Suprapubic skin (tissue), 4 donors: ENCODE results near the gene TMEM132D. TPM values are rescaled to one million over a fixed set of nuclear protein-coding genes. Genes with fewer than 3 reads are reported as not detected.

Experiments
- DNase-seq, 2 donors: peaks; one replicate each; pipeline ENCODE4 v3.0.0-alpha.2; 2019; ENCODE audit warnings: low spot score in 2 of 2
- H3K27ac ChIP-seq: fragments of 200-600 bp; sonication (generic); one replicate; pipeline ENCODE4 v1.5.1; 2019
- H3K27me3 ChIP-seq: fragments of 200-600 bp; sonication (generic); one replicate; pipeline ENCODE4 v1.5.1; 2019
- H3K36me3 ChIP-seq: fragments of 200-600 bp; sonication (generic); one replicate; pipeline ENCODE4 v1.5.1; 2019
- H3K4me1 ChIP-seq: fragments of 200-600 bp; sonication (generic); one replicate; pipeline ENCODE4 v1.5.1; 2019
- H3K4me3 ChIP-seq: fragments of 200-600 bp; sonication (generic); one replicate; pipeline ENCODE4 v1.5.1; 2019; ENCODE audit warnings: mild to moderate bottlenecking
- H3K9me3 ChIP-seq: fragments of 200-600 bp; sonication (generic); one replicate; pipeline ENCODE4 v1.5.1; 2019
- CTCF ChIP-seq, 2 donors: fragments of 200-600 bp in 1 of 2; fragments of 450-650 bp in 1 of 2; sonication (generic) in 1 of 2; IDR thresholded peaks; one replicate each; pipeline ENCODE4 v1.5.1; 2016 to 2019; ENCODE audit warnings: antibody characterized with exemption in 2 of 2, mild to moderate bottlenecking in 1 of 2, moderate library complexity in 1 of 2
- EP300 ChIP-seq: sonication (generic); formaldehyde crosslinking; IDR thresholded peaks from one replicate; pipeline ENCODE4 v1.6.1; 2017; ENCODE audit warnings: antibody characterized with exemption
- POLR2A ChIP-seq, 2 donors: fragments of 450-650 bp; IDR thresholded peaks; one replicate each; pipeline ENCODE4 v1.6.1; 2017; ENCODE audit warnings: antibody characterized with exemption in 2 of 2, mild to moderate bottlenecking in 2 of 2, moderate library complexity in 2 of 2
- POLR2AphosphoS5 ChIP-seq, 3 donors: sonication (generic); formaldehyde crosslinking; IDR thresholded peaks; one replicate each; pipeline ENCODE4 v1.6.1; 2017; ENCODE audit warnings: antibody characterized with exemption in 3 of 3
- WGBS: methylation state at CpG from one replicate; pipeline ENCODE4 v1.1.5; 2018; 5-methylcytosine and 5-hydroxymethylcytosine counted together
- total RNA-seq, 4 donors: library from RNA; depleted of rRNA; stranded (reverse); fragments of >200 nt; gene quantifications; one replicate each; pipeline ENCODE4 v1.1.0, GENCODE V29; 2016

TMEM132D gene
- total RNA-seq, 4 donors from 2014 or later, result 0.10 to 0.64 TPM; not detected in 2

DNA sequence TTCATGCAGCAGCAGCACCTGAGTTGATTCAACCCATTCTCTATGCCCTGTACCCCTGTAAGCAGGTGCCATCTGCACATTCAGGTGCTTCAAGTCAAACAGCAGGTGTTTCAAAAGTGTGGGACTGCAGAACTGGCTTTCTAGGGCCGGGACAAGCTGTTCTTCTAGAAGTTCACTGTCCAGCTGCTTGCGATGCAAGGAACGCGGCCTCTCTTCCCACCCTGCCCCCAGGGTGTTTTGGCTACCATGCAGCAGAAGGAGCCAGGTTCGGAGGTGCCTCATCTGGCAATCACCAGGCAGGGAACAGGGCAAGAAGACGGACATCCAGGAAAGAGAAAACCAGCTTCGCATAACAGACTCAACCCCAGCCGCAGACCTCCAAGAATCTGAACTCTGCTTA lies 35.2 kb downstream of the TMEM132D start:
- Histone ChIP-seq H3K9me3 (peaks cover 15% of the 10 kb centered on the region), H3K4me1 (no peaks in the 10 kb centered on the region), H3K27me3 (no peaks in the 10 kb centered on the region), H3K27ac (no peak overlapping the region), H3K36me3 (no peaks in the 10 kb centered on the region), H3K4me3 (no peak overlapping the region)
- no peak for DNase-seq
- WGBS, result 67% methylated on average over 8 of the region's 8 CpGs
- TF ChIP-seq EP300, result no peak
- TF ChIP-seq CTCF (IDR thresholded peaks at IDR 0.05), result no peak
- no peak for TF ChIP-seq POLR2A (IDR thresholded peaks at IDR 0.05)
- TF ChIP-seq POLR2AphosphoS5 (IDR thresholded peaks at IDR 0.05), result no peak

DNA sequence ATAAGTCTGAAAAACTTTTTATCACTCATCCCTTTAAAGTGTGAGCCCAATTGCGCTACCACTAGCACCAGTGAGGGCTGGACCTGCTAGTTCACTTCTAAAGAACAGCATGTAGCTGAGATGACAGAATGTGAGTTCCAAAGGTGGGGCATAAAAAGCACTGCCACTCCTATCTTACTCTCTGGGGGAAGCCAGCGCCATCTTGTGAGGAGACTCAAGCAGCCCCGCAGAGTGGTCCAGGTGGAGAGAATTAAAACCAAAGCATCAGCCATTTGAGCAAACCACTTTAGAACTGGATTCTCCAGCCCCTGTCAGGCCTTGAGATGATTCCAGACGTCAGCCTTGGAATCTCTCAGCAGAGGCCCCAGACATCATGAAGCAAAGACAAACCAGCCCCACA lies 39.9 kb downstream of the TMEM132D start:
- TF ChIP-seq CTCF (IDR thresholded peaks at IDR 0.05) (no peak), POLR2A (IDR thresholded peaks at IDR 0.05) (no peak), EP300 (no peak), POLR2AphosphoS5 (IDR thresholded peaks at IDR 0.05) (no peak)
- Histone ChIP-seq H3K36me3 (no peaks in the 10 kb centered on the region), H3K27ac (no peak overlapping the region), H3K4me1 (no peaks in the 10 kb centered on the region), H3K9me3 (peaks cover 15% of the 10 kb centered on the region), H3K4me3 (no peak overlapping the region), H3K27me3 (no peaks in the 10 kb centered on the region)
- 81% methylated on average over 4 of the region's 4 CpGs for WGBS
- DNase-seq, result no peak

- H3K4me1 ChIP-seq, result no peaks in the 10 kb centered on the region
- 58% methylated on average over 7 of the region's 7 CpGs for WGBS
- TF ChIP-seq EP300, result no peak
- no peaks in the 10 kb centered on the region for H3K27me3 ChIP-seq
- no peak overlapping the region for H3K27ac ChIP-seq
- H3K9me3 ChIP-seq, result peaks cover 15% of the 10 kb centered on the region
- DNase-seq, result no peak
- H3K4me3 ChIP-seq, result no peak overlapping the region
- H3K36me3 ChIP-seq, result no peaks in the 10 kb centered on the region
These were observed 41.2 kb downstream of the TMEM132D start for GRCh38 chr12:129862561-129863175.

GRCh38 chr12:129861951-129862350 lies 41.9 kb downstream of the TMEM132D start:
- no peak overlapping the region for H3K27ac ChIP-seq
- 70% methylated on average over 2 of the region's 2 CpGs for WGBS
- TF ChIP-seq CTCF (IDR thresholded peaks at IDR 0.05) (no peak), POLR2AphosphoS5 (IDR thresholded peaks at IDR 0.05) (no peak), EP300 (no peak), POLR2A (IDR thresholded peaks at IDR 0.05) (no peak)
- DNase-seq, result no peak
- H3K27me3 ChIP-seq, result no peaks in the 10 kb centered on the region
- H3K9me3 ChIP-seq, result peaks cover 15% of the 10 kb centered on the region
- H3K36me3 ChIP-seq, result no peaks in the 10 kb centered on the region
- no peaks in the 10 kb centered on the region for H3K4me1 ChIP-seq
- H3K4me3 ChIP-seq, result no peak overlapping the region

DNA sequence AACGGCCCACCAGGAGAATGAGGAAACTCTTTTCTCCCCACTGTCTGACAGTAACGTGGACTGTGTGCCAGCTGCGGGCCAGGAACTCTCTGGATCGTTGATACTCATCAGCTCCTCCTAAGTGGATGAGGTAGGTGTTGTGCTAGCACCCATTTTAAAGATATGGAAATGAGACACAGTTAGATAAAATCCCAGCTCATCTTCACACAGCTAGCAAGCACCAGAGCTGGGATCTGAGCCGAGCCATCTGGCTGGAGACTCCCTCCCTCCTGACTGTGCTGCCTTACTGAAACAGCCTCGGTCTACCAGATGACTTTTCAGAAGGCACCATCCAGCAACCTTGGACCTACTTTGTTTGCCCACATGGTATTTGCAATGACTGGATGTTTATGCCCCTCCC lies 49.2 kb downstream of the TMEM132D start:
- WGBS, result 71% methylated on average over 6 of the region's 6 CpGs
- no peaks in the 10 kb centered on the region for H3K36me3 ChIP-seq
- H3K27ac ChIP-seq, result no peak overlapping the region
- DNase-seq, result no peak
- no peaks in the 10 kb centered on the region for H3K27me3 ChIP-seq
- no peaks in the 10 kb centered on the region for H3K9me3 ChIP-seq
- TF ChIP-seq EP300 (no peak), CTCF (IDR thresholded peaks at IDR 0.05) (no peak), POLR2AphosphoS5 (IDR thresholded peaks at IDR 0.05) (no peak), POLR2A (IDR thresholded peaks at IDR 0.05) (no peak)
- no peak overlapping the region for H3K4me3 ChIP-seq
- no peaks in the 10 kb centered on the region for H3K4me1 ChIP-seq

DNA sequence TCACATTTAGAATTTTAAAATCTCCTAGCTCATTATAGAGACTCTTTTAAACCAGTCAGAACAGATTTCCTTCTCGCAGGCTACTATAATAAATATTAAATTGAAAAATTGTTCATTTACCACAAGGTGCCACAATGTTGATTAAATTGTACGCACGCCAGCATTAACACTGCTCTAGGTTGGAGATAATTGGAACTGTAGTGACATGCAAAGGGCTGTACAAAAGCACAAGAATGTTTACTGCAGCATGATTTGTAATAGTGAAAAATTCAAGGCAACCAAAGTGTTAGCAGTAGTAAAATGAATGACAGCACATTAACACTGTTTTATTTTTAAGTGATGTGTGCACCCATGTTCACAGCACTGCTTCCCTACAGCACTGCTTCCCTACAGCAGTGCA lies 52.5 kb downstream of the TMEM132D start:
- 92% methylated on average over 3 of the region's 3 CpGs for WGBS
- no peak for TF ChIP-seq CTCF (IDR thresholded peaks at IDR 0.05)
- no peaks in the 10 kb centered on the region for H3K27me3 ChIP-seq
- no peaks in the 10 kb centered on the region for H3K4me1 ChIP-seq
- H3K4me3 ChIP-seq, result no peak overlapping the region
- no peak for DNase-seq
- H3K36me3 ChIP-seq, result no peaks in the 10 kb centered on the region
- no peak overlapping the region for H3K27ac ChIP-seq
- no peaks in the 10 kb centered on the region for H3K9me3 ChIP-seq
